ENCODE measurements around the gene HOXA2.

GRCh38 chr7:27112955-27113949 is 10.8 kb upstream of the HOXA2 start:
- TF ChIP-seq POLR2A (IDR thresholded peaks at IDR 0.05; ENCODE audit: low read depth, low read length) (no peak), POLR2AphosphoS5 (IDR thresholded peaks at IDR 0.05; ENCODE audit: low read depth, low read length) (no peak)

Measured in GM12892 (cell line).